Astrocyte of the hippocampus (primary cell): ENCODE measurements around the gene GAGE1.
"Not testable (repeated sequence)": the region's sequence is repeated elsewhere in the genome, so short reads cannot be mapped to it uniquely, and the experiment has no call there.

Experiments
- DNase-seq: peaks from one replicate; pipeline ENCODE4 v3.0.0; 2011; ENCODE audit warnings: low read depth, low spot score

GAGE1 gene, protein sequence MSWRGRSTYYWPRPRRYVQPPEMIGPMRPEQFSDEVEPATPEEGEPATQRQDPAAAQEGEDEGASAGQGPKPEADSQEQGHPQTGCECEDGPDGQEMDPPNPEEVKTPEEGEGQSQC

DNA sequence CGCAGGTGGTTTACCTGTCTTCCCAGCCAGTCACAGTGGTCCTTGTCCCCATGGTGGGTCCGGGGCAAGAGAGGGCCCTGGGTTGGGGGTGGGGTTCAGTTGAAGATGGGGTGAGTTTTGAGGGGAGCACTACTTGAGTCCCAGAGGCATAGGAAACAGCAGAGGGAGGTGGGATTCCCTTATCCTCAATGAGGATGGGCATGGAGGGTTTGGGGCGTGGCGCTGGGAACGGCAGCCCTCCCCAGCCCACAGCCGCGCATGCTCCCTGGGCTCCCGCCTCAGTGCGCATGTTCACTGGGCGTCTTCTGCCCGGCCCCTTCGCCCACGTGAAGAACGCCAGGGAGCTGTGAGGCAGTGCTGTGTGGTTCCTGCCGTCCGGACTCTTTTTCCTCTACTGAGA, at the start of gene GAGE1:
Gene GAGE1 (plus strand): TSS at position 301 of the 400 bp plus-strand sequence. CDS start 1,155 bp downstream, outside the sequence.
- not testable (repeated sequence) for DNase-seq

DNA sequence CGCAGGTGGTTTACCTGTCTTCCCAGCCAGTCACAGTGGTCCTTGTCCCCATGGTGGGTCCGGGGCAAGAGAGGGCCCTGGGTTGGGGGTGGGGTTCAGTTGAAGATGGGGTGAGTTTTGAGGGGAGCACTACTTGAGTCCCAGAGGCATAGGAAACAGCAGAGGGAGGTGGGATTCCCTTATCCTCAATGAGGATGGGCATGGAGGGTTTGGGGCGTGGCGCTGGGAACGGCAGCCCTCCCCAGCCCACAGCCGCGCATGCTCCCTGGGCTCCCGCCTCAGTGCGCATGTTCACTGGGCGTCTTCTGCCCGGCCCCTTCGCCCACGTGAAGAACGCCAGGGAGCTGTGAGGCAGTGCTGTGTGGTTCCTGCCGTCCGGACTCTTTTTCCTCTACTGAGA, 47.8 kb upstream of the GAGE1 start, which contains the start of gene GAGE12E:
Gene GAGE12E (plus strand): TSS at position 301 of the 400 bp plus-strand sequence. CDS start 1,155 bp downstream, outside the sequence.
- not testable (repeated sequence) for DNase-seq

DNA sequence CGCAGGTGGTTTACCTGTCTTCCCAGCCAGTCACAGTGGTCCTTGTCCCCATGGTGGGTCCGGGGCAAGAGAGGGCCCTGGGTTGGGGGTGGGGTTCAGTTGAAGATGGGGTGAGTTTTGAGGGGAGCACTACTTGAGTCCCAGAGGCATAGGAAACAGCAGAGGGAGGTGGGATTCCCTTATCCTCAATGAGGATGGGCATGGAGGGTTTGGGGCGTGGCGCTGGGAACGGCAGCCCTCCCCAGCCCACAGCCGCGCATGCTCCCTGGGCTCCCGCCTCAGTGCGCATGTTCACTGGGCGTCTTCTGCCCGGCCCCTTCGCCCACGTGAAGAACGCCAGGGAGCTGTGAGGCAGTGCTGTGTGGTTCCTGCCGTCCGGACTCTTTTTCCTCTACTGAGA, 38.3 kb upstream of the GAGE1 start, which contains the start of gene GAGE12F:
Gene GAGE12F (plus strand): TSS at position 301 of the 400 bp plus-strand sequence. CDS start 1,155 bp downstream, outside the sequence.
- not testable (repeated sequence) for DNase-seq

- not testable (repeated sequence) for DNase-seq
Observed at GRCh38 chrX:49568728-49569127, 30.1 kb upstream of the GAGE1 start.

DNA sequence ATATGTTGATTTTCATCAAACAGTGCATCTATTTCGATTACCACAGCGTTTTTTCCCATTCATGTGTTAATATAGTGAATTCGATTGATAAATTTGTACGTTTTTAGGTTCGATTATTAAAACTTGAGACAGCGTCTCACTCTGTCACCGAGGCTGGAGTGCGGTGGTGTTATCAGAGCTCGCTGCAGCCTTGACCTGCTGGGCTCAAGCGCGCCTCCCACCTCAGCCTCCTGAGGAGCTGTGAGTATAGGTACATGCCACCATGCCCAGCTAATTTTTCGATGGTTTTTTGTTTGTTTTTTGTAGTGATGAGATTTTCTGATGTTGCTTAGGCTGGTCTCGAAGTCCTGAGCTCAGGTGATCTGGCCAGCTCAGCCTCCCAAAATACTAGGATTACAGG, 29.7 kb upstream of the GAGE1 start:
- DNase-seq: not testable (repeated sequence)

DNA sequence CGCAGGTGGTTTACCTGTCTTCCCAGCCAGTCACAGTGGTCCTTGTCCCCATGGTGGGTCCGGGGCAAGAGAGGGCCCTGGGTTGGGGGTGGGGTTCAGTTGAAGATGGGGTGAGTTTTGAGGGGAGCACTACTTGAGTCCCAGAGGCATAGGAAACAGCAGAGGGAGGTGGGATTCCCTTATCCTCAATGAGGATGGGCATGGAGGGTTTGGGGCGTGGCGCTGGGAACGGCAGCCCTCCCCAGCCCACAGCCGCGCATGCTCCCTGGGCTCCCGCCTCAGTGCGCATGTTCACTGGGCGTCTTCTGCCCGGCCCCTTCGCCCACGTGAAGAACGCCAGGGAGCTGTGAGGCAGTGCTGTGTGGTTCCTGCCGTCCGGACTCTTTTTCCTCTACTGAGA, 28.7 kb upstream of the GAGE1 start, which contains the start of gene GAGE12G:
Gene GAGE12G (plus strand): TSS at position 301 of the 400 bp plus-strand sequence. CDS start 1,155 bp downstream, outside the sequence.
- DNase-seq: not testable (repeated sequence)

DNA sequence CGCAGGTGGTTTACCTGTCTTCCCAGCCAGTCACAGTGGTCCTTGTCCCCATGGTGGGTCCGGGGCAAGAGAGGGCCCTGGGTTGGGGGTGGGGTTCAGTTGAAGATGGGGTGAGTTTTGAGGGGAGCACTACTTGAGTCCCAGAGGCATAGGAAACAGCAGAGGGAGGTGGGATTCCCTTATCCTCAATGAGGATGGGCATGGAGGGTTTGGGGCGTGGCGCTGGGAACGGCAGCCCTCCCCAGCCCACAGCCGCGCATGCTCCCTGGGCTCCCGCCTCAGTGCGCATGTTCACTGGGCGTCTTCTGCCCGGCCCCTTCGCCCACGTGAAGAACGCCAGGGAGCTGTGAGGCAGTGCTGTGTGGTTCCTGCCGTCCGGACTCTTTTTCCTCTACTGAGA, 19.2 kb upstream of the GAGE1 start, which contains the start of gene GAGE12H:
Gene GAGE12H (plus strand): TSS at position 301 of the 400 bp plus-strand sequence. CDS start 1,155 bp downstream, outside the sequence.
- not testable (repeated sequence) for DNase-seq

DNA sequence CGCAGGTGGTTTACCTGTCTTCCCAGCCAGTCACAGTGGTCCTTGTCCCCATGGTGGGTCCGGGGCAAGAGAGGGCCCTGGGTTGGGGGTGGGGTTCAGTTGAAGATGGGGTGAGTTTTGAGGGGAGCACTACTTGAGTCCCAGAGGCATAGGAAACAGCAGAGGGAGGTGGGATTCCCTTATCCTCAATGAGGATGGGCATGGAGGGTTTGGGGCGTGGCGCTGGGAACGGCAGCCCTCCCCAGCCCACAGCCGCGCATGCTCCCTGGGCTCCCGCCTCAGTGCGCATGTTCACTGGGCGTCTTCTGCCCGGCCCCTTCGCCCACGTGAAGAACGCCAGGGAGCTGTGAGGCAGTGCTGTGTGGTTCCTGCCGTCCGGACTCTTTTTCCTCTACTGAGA, 9.6 kb upstream of the GAGE1 start, which contains the start of gene GAGE2A:
Gene GAGE2A (plus strand): TSS at position 301 of the 400 bp plus-strand sequence. CDS start 1,155 bp downstream, outside the sequence.
- DNase-seq: not testable (repeated sequence)

- not testable (repeated sequence) for DNase-seq
Observed at GRCh38 chrX:49589769-49590478, 8.9 kb upstream of the GAGE1 start.

GRCh38 chrX:49590488-49590887, 8.3 kb upstream of the GAGE1 start:
- DNase-seq: not testable (repeated sequence)

- no peak for DNase-seq
Observed at GRCh38 chrX:49610718-49611310, 12.0 kb downstream of the GAGE1 start.

DNA sequence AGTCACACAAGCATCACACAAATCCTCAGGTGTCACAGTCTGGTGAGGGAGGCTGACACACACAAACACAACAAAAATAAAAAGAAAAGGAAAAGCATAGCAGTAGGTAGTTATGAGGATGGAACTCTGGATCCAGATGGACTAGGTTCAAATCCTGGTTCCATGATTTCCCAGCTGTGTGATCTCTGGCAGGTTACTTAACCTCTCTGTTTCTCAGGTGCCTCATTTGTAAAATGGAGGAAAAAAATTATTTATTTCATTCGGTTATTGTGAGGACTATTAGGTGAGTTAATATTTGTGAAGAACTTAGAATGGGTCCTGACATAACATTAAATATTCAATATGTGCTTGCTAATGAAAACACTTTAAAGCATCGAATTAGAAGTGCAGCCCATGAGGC, 19.8 kb downstream of the GAGE1 start:
- no peak for DNase-seq

DNA sequence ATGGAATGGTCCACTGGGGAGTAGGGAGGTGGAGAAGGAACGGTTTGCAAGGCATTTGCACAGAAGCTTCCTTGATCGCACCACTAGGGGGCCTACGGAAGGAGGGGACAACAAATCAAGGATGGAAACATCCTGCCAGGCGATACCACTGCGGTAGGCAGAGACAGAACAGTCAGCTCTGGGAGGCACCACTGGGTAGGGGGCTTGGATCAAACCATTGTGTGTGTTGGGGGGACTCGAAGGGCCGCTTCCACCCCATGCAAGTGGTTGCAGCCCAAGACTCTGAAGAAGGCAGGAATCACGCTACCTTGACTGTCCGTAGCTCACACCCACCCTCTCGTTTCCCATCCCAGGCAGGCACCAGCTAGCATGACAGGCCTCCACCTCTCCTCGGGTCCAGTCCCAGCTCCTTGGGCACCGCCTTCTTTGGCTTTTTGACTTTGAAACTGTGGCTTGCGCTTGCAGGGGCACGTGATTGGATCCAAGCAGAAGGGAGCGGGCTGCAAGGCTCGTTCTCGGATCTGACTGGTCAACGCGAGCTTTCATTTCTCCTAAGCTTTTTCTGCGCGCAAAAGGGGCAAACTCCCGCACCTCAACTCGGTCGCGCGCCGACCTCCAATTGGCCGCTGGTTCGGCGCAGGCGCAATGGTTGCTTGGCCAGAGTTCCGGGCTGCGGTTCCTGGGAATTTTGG, 28.4 kb downstream of the GAGE1 start:
- no peak for DNase-seq

DNA sequence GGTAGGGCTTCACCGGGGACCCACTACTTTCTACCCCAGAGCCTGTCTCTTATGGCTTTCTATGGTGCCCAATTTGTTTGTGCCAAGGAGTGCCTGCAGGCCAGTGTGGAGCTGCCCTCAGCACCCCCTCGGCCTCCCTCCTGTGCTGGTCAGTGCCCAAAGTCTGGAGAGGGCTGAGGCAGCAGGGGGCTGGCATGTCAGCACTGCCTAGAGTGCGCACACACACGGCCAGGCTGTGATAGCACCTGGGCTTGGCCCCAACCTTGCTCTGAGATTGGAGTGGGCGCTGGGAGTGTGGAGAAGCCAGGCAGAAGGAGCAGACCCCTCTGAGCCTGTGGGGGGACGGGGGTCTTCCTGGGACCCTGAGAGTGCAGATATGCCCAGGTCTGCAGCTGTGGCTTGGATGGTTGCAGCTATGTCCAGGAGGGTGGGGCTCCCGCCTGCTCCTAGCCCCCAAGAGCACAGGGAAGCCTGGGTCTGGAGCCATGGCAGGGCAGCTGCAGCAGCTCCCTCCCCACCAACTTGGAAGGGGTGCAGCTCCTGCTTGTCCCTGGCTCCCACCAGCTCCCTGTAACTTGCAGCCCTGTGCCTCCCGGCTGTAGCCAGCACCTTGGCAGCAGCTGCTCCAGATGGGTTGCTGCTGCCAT, 46.3 kb downstream of the GAGE1 start:
- no peak for DNase-seq

DNA sequence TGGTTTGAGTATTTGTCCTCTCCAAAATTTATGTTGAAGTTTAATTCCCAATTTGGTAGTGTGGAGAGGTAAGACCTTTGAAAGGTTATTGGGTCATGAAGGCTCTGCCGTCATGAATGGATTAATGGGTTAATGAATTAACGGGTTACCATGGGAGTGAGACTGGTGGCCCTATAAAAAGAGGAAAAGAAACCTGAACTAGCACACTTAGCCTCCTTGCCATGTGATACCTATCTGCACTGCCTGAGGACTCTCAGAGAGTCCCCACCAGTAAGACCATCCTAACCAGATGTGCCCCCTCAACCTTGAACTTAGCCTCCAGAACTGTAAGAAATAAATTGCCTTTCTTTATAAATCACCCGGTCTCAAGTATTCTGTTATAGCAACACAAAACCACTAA, 57.7 kb downstream of the GAGE1 start:
- DNase-seq: no peak
